ENCODE results near the gene CLTCL1. TPM values are rescaled to one million over a fixed set of nuclear protein-coding genes. Genes with fewer than 3 reads are reported as not detected.

Gene CLTCL1
- total and polyA plus RNA-seq, 2 experiments from 2014 or later, result 6.6 to 15.1 TPM

DNA sequence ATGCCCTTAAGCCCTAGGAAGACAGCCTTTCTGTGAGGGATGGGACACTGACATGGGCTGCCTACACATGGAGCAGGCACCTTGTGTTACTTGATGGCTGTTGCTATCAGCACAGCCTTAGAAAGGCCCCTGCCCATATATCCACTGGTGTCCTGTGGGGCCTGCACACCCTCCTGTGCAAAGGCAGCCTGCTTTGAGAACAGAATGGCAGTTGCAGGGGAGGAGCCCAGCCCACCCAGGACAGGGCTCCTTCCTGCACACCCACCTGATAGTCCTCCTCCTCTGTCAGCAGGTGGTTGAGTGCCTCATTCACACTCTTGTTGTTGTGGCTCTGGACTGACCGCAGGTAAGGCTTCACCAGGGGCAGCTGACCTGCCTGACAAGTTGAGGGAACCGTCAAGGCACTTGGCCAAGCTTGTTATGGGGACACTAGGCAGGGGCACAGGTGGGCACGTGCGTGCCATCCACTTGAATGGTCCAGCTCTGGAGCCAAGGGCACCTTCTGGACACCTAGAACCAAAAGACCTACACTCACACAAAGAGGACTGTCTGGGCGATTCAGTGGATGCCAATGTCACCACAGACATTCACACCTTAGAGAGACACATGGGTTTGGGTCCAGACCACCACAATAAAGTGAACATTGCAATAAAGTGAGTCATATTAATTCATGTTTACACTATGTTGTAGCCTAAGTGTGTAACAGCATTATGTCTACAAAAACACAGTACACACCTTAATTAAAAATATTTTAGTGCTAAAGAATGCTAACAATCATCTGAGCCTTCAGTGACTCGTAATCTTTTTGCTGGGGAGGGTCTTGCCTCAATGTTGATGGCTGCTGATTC, 103.6 kb downstream of the CLTCL1 start:
- H3K4me2 ChIP-seq, result no peak overlapping the region
- no peaks in the 10 kb centered on the region for H3F3A ChIP-seq (replicated peaks; ENCODE audit: low read depth)
- no peaks in the 10 kb centered on the region for H3K27me3 ChIP-seq (ENCODE audit: insufficient read depth)
- no peak overlapping the region for H3K27ac ChIP-seq (ENCODE audit: low read depth)
- Mint-ChIP-seq H3K36me3 (ENCODE audit: low read depth) (peaks cover 11% of the 10 kb centered on the region), H3K27ac (no peak overlapping the region), H3K9me3 (no peaks in the 10 kb centered on the region; the same call in 2 of the 3 replicates), H3K4me3 (no peak overlapping the region), H3K4me1 (no peaks in the 10 kb centered on the region), H3K27me3 (ENCODE audit: insufficient read depth, low read depth, poor library complexity) (peaks cover 3% of the 10 kb centered on the region)
- no peaks in the 10 kb centered on the region for H3K9me2 ChIP-seq (ENCODE audit: insufficient read depth)
- no peak overlapping the region for H2AFZ ChIP-seq
- no peak for DNase-seq (ENCODE audit: low spot score)
- H3K79me2 ChIP-seq (replicated peaks; ENCODE audit: insufficient read depth), result no peaks in the 10 kb centered on the region
- ATAC-seq, result no peak
- no peak for TF ChIP-seq CREB1 (CRISPR knock-in tag; IDR thresholded peaks at IDR 0.05; ENCODE audit: low read depth)
- TF ChIP-seq JUNB (IDR thresholded peaks at IDR 0.05; ENCODE audit: unreplicated experiment), result no peak
- TF ChIP-seq POLR2AphosphoS5 (IDR thresholded peaks at IDR 0.05; ENCODE audit: low read depth), result no peak
- TF ChIP-seq, protein P1, sequence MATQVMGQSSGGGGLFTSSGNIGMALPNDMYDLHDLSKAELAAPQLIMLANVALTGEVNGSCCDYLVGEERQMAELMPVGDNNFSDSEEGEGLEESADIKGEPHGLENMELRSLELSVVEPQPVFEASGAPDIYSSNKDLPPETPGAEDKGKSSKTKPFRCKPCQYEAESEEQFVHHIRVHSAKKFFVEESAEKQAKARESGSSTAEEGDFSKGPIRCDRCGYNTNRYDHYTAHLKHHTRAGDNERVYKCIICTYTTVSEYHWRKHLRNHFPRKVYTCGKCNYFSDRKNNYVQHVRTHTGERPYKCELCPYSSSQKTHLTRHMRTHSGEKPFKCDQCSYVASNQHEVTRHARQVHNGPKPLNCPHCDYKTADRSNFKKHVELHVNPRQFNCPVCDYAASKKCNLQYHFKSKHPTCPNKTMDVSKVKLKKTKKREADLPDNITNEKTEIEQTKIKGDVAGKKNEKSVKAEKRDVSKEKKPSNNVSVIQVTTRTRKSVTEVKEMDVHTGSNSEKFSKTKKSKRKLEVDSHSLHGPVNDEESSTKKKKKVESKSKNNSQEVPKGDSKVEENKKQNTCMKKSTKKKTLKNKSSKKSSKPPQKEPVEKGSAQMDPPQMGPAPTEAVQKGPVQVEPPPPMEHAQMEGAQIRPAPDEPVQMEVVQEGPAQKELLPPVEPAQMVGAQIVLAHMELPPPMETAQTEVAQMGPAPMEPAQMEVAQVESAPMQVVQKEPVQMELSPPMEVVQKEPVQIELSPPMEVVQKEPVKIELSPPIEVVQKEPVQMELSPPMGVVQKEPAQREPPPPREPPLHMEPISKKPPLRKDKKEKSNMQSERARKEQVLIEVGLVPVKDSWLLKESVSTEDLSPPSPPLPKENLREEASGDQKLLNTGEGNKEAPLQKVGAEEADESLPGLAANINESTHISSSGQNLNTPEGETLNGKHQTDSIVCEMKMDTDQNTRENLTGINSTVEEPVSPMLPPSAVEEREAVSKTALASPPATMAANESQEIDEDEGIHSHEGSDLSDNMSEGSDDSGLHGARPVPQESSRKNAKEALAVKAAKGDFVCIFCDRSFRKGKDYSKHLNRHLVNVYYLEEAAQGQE (IDR thresholded peaks at IDR 0.05; ENCODE audit: unreplicated experiment), result no peak
- no peak for TF ChIP-seq STAT1 (IDR thresholded peaks at IDR 0.05; ENCODE audit: unreplicated experiment)
- H3K4me3 ChIP-seq, result no peak overlapping the region
- H4K20me1 ChIP-seq (replicated peaks; ENCODE audit: insufficient read depth), result 0 out of 2 replicates have a peak, but pooled peaks cover 3% of the 10 kb centered on the region
- no peaks in the 10 kb centered on the region for H3K4me1 ChIP-seq (ENCODE audit: insufficient read depth)
- no peaks in the 10 kb centered on the region for H3K36me3 ChIP-seq (ENCODE audit: insufficient read depth)

DNA sequence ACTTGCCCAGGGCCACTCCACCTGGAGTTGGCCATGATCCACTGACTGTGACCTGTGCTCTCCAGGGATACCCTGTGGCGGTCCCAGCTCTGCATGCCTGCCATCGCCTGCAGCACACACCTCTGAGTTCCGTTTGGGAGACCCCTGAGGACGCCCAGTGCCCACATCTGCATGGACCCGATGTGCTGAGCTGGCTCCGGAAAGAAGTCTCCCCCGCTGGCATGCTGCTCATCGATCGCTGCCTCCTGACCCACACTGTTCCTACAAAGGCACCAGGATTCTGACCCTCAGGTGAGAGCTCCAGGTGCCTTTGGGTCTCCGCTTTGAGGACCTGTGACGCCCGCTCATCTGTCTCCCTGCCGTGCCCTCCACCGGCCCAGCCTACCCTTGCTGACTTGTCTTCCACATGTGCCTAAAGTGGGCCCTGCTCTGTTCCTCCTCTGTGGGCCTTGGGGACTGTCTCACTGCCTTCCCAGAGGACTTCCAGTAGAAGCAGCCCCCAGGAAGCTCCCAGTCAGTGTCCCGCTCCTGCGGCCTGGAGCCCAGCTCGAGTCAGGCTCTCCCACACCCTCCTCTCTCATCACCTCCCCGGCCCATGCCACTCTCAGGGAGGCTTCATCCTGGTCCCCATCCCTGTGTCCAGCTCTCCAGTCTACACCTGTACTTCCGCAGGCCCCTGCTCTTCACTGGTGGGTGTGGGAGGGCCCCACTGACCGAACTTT, 107.1 kb downstream of the CLTCL1 start:
- Histone ChIP-seq H3K27me3 (ENCODE audit: insufficient read depth) (no peaks in the 10 kb centered on the region), H3F3A (replicated peaks; ENCODE audit: low read depth) (no peaks in the 10 kb centered on the region), H3K27ac (ENCODE audit: low read depth) (no peak overlapping the region), H3K4me3 (no peak overlapping the region), H3K4me2 (no peak overlapping the region), H3K9me2 (ENCODE audit: insufficient read depth) (no peaks in the 10 kb centered on the region), H3K36me3 (ENCODE audit: insufficient read depth) (no peaks in the 10 kb centered on the region), H3K79me2 (replicated peaks; ENCODE audit: insufficient read depth) (no peaks in the 10 kb centered on the region), H4K20me1 (replicated peaks; ENCODE audit: insufficient read depth) (0 out of 2 replicates have a peak, but pooled peaks cover 3% of the 10 kb centered on the region), H3K4me1 (ENCODE audit: insufficient read depth) (no peaks in the 10 kb centered on the region), H2AFZ (no peak overlapping the region)
- H3K9me3 Mint-ChIP-seq, result no peaks in the 10 kb centered on the region; the same call in 2 of the 3 replicates
- H3K4me1 Mint-ChIP-seq, result no peaks in the 10 kb centered on the region
- peaks cover 9% of the 10 kb centered on the region for H3K27me3 Mint-ChIP-seq (ENCODE audit: insufficient read depth, low read depth, poor library complexity)
- H3K4me3 Mint-ChIP-seq, result no peak overlapping the region
- DNase-seq (ENCODE audit: low spot score) (no peak), ATAC-seq (no peak)
- H3K36me3 Mint-ChIP-seq (ENCODE audit: low read depth), result 0 out of 3 replicates have a peak, but pooled peaks cover 3% of the 10 kb centered on the region
- H3K27ac Mint-ChIP-seq, result no peak overlapping the region
- TF ChIP-seq CREB1 (CRISPR knock-in tag; IDR thresholded peaks at IDR 0.05; ENCODE audit: low read depth), result no peak
- no peak for TF ChIP-seq ZNF114 (CRISPR knock-in tag; IDR thresholded peaks at IDR 0.05)
- TF ChIP-seq, protein P2, sequence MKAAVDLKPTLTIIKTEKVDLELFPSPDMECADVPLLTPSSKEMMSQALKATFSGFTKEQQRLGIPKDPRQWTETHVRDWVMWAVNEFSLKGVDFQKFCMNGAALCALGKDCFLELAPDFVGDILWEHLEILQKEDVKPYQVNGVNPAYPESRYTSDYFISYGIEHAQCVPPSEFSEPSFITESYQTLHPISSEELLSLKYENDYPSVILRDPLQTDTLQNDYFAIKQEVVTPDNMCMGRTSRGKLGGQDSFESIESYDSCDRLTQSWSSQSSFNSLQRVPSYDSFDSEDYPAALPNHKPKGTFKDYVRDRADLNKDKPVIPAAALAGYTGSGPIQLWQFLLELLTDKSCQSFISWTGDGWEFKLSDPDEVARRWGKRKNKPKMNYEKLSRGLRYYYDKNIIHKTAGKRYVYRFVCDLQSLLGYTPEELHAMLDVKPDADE (IDR thresholded peaks at IDR 0.05), result no peak
- TF ChIP-seq, protein P3, sequence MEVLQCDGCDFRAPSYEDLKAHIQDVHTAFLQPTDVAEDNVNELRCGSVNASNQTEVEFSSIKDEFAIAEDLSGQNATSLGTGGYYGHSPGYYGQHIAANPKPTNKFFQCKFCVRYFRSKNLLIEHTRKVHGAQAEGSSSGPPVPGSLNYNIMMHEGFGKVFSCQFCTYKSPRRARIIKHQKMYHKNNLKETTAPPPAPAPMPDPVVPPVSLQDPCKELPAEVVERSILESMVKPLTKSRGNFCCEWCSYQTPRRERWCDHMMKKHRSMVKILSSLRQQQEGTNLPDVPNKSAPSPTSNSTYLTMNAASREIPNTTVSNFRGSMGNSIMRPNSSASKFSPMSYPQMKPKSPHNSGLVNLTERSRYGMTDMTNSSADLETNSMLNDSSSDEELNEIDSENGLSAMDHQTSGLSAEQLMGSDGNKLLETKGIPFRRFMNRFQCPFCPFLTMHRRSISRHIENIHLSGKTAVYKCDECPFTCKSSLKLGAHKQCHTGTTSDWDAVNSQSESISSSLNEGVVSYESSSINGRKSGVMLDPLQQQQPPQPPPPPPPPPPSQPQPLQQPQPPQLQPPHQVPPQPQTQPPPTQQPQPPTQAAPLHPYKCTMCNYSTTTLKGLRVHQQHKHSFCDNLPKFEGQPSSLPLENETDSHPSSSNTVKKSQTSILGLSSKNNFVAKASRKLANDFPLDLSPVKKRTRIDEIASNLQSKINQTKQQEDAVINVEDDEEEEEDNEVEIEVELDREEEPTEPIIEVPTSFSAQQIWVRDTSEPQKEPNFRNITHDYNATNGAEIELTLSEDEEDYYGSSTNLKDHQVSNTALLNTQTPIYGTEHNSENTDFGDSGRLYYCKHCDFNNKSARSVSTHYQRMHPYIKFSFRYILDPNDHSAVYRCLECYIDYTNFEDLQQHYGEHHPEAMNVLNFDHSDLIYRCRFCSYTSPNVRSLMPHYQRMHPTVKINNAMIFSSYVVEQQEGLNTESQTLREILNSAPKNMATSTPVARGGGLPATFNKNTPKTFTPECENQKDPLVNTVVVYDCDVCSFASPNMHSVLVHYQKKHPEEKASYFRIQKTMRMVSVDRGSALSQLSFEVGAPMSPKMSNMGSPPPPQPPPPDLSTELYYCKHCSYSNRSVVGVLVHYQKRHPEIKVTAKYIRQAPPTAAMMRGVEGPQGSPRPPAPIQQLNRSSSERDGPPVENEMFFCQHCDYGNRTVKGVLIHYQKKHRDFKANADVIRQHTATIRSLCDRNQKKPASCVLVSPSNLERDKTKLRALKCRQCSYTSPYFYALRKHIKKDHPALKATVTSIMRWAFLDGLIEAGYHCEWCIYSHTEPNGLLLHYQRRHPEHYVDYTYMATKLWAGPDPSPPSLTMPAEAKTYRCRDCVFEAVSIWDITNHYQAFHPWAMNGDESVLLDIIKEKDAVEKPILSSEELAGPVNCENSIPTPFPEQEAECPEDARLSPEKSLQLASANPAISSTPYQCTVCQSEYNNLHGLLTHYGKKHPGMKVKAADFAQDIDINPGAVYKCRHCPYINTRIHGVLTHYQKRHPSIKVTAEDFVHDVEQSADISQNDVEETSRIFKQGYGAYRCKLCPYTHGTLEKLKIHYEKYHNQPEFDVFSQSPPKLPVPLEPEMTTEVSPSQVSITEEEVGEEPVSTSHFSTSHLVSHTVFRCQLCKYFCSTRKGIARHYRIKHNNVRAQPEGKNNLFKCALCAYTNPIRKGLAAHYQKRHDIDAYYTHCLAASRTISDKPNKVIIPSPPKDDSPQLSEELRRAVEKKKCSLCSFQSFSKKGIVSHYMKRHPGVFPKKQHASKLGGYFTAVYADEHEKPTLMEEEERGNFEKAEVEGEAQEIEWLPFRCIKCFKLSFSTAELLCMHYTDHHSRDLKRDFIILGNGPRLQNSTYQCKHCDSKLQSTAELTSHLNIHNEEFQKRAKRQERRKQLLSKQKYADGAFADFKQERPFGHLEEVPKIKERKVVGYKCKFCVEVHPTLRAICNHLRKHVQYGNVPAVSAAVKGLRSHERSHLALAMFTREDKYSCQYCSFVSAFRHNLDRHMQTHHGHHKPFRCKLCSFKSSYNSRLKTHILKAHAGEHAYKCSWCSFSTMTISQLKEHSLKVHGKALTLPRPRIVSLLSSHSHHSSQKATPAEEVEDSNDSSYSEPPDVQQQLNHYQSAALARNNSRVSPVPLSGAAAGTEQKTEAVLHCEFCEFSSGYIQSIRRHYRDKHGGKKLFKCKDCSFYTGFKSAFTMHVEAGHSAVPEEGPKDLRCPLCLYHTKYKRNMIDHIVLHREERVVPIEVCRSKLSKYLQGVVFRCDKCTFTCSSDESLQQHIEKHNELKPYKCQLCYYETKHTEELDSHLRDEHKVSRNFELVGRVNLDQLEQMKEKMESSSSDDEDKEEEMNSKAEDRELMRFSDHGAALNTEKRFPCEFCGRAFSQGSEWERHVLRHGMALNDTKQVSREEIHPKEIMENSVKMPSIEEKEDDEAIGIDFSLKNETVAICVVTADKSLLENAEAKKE (CRISPR knock-in tag; IDR thresholded peaks at IDR 0.05), result no peak
- no peak for TF ChIP-seq EZH2phosphoT487 (IDR thresholded peaks at IDR 0.05; ENCODE audit: unreplicated experiment)

Measured in GM23338 (cell line).